ENCODE data around the gene MGME1.

Gene MGME1

DNA sequence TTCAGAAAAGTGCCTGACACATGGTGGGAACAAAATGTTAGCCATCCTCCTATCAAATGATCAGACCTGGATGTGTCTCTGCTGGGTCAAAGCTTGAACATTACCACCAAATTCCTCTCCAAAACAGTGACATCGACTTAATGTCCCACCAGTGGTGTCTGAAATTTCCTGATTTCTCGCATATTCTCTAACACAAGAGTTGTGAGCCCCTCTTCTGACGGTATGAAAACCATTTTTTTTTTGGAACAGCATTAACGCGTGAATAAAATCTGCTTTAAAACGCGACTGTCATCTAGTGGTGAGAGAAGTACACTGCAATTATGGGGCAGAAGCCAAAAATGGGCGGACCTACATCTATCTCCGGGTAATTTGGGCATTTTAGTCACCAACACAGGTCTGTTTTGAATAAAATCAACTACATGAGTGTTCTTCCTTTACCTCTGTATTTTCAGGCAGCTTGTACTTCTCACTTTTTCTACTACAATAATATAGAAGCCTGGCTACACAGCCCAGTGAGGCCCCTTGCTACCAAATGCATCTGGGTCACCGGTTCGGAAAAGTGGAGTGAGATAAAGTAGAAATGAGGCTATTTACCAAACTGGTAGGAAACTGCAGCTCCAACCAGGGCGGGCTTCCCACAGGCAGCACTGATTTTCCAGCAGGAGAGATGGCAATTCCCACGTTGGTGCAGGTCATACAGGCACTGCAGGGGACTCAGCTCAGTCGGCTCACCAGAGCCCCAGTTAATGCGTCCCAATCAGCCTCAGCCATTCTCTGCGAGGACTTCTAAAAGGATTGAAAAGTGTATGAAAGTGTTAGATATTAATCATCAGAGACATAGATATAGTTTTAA, 27.4 kb downstream of the MGME1 start:
- peak; percentile 72 for DNase-seq (ENCODE audit: low read depth)
- TF ChIP-seq, protein P1, sequence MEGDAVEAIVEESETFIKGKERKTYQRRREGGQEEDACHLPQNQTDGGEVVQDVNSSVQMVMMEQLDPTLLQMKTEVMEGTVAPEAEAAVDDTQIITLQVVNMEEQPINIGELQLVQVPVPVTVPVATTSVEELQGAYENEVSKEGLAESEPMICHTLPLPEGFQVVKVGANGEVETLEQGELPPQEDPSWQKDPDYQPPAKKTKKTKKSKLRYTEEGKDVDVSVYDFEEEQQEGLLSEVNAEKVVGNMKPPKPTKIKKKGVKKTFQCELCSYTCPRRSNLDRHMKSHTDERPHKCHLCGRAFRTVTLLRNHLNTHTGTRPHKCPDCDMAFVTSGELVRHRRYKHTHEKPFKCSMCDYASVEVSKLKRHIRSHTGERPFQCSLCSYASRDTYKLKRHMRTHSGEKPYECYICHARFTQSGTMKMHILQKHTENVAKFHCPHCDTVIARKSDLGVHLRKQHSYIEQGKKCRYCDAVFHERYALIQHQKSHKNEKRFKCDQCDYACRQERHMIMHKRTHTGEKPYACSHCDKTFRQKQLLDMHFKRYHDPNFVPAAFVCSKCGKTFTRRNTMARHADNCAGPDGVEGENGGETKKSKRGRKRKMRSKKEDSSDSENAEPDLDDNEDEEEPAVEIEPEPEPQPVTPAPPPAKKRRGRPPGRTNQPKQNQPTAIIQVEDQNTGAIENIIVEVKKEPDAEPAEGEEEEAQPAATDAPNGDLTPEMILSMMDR (conservative IDR thresholded peaks at IDR 0.05; ENCODE audit: low read length) = peak; percentile 99
- no peak overlapping the region for H3K4me3 ChIP-seq (ENCODE audit: low read length)

DNA sequence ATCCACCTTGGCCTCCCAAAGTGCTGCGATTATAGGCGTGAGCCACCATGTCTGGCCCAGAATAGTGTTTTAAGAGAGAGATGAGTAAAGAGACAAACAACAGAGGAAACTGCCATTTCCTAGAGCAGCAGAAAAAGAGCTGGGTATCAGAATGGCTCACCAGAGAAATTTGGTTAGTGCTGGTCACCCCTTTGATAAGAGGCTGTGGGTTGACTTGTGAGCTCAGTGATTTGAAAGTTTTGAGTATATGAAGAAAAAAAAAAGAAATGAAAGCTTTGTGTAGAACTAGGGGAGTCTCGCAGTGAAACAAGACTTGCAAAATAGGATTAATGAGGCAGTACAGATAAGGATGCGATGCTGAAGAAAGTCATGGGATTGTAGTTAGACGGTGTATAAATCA, 29.6 kb downstream of the MGME1 start:
- no peak for DNase-seq (ENCODE audit: low read depth)
- TF ChIP-seq, protein P1 (conservative IDR thresholded peaks at IDR 0.05; ENCODE audit: low read length) = no peak

DNA sequence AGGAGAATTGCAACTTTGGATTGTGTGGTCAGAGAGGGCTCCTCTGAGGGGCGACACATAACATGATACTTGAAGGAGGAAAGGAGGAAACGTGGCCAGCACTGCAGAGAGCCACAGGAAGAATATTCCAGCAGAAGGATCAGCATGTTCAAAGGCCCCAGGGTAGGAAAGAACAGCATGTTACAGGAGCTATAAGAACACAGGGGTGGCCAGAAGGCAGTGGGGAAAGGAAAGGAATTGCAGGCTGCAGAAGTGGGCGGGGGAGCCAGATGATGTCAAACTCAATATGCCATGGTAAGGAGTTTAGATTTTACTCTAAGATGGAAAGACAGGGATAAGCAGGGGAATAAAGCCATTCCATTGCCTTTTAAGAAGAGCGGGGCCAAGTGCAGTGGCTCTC, 30.7 kb downstream of the MGME1 start:
- H3K4me3 ChIP-seq (ENCODE audit: low read length) = no peak overlapping the region
- DNase-seq (ENCODE audit: low read depth) = no peak
- TF ChIP-seq, protein P1 (conservative IDR thresholded peaks at IDR 0.05; ENCODE audit: low read length) = no peak

More for the DNA sequence above, 29.6 kb downstream of the MGME1 start:
- H3K4me3 ChIP-seq (ENCODE audit: low read length) = no peak overlapping the region

DNA sequence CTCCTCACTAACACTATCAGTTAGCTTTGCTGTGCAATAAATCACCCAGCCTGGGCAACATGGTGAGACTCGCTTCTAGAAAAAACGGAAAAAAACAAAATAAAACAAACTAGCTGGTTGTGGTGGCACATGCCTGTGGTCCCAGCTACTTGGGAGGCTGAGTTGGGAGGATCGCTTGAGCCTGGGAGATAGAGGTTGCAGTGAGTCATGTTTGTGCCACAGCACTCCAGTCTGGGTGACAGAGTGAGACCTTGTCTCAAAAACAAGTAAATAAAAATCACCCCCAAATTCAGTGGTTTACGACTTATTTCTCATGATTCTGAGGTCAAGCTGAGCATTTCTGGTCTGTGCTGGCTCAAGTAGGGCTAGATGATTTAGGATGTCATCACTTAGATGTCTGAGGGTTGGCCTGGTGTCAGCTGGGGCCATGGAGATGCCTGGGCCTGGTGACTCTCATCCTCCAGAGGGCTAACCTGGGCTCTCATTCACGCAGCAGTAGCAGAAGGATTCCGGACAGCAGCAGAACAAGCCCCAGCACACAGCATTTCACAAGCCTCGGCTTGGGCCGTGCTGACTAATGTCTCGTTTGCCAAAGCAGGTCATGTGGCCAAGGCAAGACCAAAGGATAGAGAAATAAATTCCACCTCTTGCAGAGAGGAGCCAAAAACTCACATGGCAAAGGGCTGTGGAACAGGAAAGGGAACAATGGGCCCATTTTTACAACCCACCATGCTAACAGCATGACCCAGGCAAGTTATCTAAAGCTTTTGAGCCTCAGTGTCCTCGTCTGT, 32.5 kb downstream of the MGME1 start:
- H3K4me3 ChIP-seq (ENCODE audit: low read length) = no peak overlapping the region
- DNase-seq (ENCODE audit: low read depth) = peak; percentile 90
- TF ChIP-seq, protein P1 (conservative IDR thresholded peaks at IDR 0.05; ENCODE audit: low read length) = no peak

DNA sequence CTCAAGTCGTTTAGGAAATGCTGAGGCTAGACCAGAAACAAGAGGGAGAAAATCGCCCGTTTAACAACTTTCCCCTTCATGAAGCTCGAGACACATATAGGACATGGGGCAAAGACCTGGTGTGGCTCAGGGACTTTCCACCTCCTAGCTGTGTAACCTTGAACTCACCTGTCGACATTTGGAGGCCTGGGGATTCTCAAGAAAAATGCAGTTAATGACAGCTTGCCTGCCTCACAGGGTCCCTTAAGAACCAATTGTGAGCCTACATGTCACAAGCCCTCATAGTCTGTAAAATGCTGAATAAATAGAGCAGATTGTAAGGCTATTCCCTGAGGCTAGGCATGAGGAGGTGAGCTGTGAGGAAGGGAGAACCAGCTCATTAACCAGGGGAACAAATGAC, 35.1 kb downstream of the MGME1 start:
- TF ChIP-seq, protein P1 (conservative IDR thresholded peaks at IDR 0.05; ENCODE audit: low read length) = no peak
- H3K4me3 ChIP-seq (ENCODE audit: low read length) = no peak overlapping the region
- no peak for DNase-seq (ENCODE audit: low read depth)

DNA sequence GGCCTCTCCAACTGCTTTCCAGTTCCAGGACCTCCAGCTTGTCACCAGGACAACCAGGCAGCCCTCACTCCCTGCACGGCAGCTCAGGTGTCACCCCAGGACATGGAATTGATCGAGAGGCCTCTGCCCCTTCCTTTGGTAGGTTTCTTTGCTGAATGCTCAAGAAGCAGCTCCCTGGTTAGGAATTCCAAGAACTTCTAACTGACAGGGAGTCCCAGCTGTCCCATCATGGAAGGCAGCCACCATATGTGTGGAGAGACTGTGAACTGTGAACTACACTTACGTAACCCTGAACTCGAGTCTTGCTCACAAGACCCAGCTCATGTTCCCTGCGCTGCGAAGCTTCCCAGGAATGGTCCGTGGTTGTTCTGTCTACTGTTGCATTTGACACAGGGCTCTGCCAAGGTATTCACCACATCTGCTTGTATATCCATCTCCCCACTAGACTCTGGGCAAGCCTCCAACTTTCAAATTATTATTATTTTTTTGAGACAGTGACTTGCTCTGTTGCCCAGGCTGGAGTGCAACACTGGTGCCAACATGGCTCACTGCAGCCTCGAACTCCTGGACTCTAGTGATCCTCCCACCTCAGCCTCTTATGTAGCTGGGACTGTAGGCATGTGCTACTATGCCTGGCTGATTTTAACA, 35.7 kb downstream of the MGME1 start:
- DNase-seq (ENCODE audit: low read depth) = peak; percentile 56
- no peak overlapping the region for H3K4me3 ChIP-seq (ENCODE audit: low read length)
- TF ChIP-seq, protein P1 (conservative IDR thresholded peaks at IDR 0.05; ENCODE audit: low read length) = no peak
